Astrocyte of the cerebellum (primary cell): ENCODE results near the gene KIF26A.
"Not testable (repeated sequence)": the region's sequence is repeated elsewhere in the genome, so short reads cannot be mapped to it uniquely, and the experiment has no call there.

Experiments used
- DNase-seq: peaks from one replicate; pipeline ENCODE4 v3.0.0-alpha.2; 2011; ENCODE audit warnings: low read depth
- H3K4me3 ChIP-seq: 2 replicates; pipeline ENCODE4 v1.5.1; 2011; ENCODE audit warnings: mild to moderate bottlenecking, low read depth, low read length, moderate library complexity
- in situ Hi-C: cut with HindIII; loops from 2 replicates; pipeline ENCODE4 v1.10.0; 2017; ENCODE audit warnings: low sequenced_read_pairs
- TF ChIP-seq, protein P1 (sequence below): IDR thresholded peaks from 2 replicates; pipeline ENCODE4 v1.5.1; 2012; ENCODE audit warnings: low read length, low read depth, moderate library complexity, mild to moderate bottlenecking; ENCODE audit errors: missing control alignments

The KIF26A gene

DNA sequence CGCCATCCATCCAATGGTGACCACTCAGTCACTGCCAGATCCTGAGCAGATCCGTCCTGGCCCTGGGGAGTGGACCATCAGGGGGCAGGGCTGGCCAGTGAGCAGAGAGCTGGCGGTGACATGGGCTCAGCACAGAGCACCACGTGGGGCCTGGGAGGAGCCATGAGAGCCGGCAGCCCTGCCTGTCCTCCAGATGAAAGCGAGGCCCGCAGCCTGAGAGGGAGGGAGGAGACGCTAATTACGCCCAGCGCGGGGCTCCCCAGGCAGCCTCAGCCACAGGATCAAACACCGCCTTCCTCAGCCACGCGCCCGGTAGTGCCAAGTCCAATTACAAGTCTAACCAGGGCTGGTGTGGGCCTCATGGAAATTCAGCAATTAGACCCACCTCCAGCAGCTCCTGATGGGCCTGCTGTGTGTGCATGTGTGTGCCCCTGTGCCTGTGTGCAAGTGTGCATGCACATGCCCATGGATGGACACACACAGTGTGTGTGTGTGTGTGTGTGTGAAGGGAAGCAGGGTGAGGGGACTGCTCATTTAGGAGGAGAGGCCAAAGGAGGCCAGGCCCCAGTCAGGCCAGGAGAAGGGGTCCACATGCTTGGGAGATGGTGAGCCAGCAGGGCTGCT, 68.0 kb downstream of the KIF26A start:
- in situ Hi-C loops, result no loop called here
- TF ChIP-seq, protein P1, sequence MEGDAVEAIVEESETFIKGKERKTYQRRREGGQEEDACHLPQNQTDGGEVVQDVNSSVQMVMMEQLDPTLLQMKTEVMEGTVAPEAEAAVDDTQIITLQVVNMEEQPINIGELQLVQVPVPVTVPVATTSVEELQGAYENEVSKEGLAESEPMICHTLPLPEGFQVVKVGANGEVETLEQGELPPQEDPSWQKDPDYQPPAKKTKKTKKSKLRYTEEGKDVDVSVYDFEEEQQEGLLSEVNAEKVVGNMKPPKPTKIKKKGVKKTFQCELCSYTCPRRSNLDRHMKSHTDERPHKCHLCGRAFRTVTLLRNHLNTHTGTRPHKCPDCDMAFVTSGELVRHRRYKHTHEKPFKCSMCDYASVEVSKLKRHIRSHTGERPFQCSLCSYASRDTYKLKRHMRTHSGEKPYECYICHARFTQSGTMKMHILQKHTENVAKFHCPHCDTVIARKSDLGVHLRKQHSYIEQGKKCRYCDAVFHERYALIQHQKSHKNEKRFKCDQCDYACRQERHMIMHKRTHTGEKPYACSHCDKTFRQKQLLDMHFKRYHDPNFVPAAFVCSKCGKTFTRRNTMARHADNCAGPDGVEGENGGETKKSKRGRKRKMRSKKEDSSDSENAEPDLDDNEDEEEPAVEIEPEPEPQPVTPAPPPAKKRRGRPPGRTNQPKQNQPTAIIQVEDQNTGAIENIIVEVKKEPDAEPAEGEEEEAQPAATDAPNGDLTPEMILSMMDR, result no peak
- no peak overlapping the region for H3K4me3 ChIP-seq
- DNase-seq, result no peak

DNA sequence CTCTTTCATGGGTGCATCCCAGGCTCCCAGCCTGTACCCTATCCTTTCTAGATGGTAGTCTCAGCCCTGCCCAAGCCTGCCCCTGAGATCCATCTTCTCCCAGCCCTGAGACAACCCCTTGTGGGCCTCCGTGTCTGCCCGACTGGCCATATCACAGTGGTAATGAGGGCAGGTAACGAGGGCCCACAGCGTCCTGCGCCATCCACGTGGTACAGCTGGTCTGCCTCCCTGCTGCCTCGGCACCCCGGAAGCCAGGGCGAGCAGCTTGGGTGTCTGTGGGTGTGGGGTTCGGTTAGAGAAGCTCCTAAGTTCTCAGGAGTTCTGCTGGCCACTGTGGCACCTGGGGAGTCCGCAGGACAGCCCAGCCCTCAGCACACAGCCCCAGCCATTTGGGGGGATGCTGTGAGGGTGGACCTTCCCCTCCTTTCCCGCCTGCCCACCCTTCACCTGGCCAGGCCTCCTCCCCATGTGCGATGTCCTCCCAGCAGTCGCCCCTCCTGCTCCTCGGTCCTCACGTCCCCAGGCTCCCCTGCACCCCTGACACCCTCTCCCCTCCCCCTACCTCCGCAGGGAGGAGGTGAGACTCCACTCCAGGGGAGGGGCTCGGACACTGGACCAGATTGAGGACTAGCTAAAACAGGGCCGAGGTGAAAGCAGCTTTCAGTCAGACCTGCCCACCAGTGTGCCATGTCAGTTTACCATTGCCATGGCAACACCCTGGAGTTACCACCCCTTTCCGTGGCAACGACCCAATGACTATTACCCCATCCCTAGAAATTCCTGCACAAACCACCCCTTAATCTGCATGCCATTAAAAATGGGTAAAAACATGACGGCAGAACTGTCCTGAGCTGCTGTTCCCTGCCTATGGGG, 69.0 kb downstream of the KIF26A start:
- no peak overlapping the region for H3K4me3 ChIP-seq
- no peak for DNase-seq
- in situ Hi-C loops, result no loop called here
- TF ChIP-seq, protein P1, result no peak

DNA sequence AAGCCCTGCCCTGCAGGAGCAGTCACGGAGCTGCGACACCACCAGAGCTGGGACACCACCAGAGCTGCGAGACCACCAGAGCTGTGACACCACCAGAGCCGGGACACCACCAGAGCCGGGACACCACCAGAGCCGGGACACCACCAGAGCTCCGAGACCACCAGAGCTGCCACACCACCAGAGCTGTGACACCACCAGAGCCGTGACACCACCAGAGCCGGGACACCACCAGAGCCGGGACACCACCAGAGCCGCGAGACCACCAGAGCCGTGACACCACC, 69.6 kb downstream of the KIF26A start:
- H3K4me3 ChIP-seq, DNase-seq, in situ Hi-C loops: not testable (repeated sequence)

DNA sequence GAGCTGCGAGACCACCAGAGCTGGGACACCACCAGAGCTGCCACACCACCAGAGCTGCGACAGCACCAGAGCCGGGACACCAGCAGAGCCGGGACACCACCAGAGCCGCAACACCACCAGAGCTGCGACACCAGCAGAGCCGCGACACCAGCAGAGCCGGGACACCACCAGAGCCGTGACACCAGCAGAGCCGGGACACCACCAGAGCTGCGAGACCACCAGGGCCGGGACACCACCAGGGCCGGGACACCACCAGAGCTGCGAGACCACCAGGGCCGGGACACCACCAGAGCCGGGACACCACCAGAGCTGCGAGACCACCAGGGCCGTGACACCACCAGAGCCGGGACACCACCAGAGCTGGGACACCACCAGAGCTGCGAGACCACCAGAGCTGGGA, 69.9 kb downstream of the KIF26A start:
- in situ Hi-C loops, H3K4me3 ChIP-seq, DNase-seq: not testable (repeated sequence)

DNA sequence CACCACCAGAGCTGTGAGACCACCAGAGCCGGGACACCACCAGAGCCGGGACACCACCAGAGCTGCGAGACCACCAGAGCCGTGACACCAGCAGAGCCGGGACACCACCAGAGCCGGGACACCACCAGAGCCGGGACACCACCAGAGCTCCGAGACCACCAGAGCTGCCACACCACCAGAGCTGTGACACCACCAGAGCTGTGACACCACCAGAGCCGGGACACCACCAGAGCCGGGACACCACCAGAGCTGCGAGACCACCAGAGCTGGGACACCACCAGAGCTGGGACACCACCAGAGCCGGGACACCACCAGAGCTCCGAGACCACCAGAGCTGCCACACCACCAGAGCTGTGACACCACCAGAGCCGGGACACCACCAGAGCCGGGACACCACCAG, 70.7 kb downstream of the KIF26A start:
- H3K4me3 ChIP-seq, DNase-seq, in situ Hi-C loops: not testable (repeated sequence)

DNA sequence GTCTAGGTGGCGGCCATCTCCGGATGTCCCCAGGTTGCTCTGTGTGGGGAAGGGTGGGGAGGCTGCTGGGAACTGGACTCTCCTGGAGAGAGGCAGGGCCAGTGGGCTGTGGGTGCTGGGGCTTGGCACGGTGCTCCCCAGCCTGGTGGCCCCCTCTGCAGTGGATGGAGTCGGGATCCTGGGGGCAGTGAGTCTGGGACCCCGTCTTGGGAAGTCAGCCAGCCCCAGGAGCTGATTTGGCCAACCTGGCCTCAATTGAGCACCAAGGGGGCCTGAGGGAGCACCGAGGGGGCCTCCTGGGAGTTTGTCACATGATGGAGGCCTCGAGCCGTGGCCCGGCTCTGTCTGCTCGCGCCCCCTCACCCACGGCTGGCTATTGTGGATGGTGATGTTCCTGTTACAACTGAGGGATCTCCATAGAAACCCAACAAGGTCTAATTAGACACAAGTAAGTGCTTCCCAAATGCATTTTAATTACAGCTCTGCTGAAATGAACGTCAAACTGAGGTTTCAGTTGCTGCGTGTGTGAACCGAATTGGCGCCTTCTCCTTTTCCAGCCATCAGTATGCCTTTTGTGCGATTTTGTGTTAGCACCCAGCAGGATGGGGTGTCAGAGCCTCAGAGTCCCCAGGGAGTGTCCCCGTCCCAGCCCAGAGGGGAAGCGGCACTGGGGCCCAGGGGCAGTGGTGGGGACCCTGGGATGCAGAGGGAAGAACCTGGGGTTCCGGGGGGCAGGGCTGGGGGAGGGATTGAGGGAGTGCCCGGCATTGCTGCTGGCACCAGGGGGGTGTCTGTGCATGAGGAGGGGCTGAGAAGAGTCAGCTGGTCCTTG, 71.8 kb downstream of the KIF26A start:
- in situ Hi-C loops, result no loop called here
- no peak for DNase-seq
- TF ChIP-seq, protein P1, result no peak
- no peak overlapping the region for H3K4me3 ChIP-seq

DNA sequence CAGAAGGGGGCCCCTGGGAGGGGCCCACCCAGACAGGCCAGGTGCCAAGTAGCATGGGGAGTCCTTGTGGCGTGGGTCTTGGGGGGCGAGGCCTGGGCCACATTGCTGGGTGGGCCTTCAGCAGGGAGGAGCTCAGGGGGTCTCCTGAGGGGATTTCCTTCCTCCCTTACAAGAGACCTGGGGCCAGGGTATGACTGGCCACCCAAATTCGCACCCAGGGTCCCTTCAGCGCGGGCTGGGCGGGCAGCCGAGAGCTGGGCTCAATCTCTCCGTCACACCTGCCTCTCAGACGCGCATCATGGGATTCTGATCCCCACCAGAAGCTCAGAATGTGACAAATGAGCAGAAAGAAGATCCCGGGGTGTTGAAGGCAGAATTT, 72.4 kb downstream of the KIF26A start:
- H3K4me3 ChIP-seq, result no peak overlapping the region
- DNase-seq, result no peak
- TF ChIP-seq, protein P1, result no peak
- in situ Hi-C loops, result no loop called here

DNA sequence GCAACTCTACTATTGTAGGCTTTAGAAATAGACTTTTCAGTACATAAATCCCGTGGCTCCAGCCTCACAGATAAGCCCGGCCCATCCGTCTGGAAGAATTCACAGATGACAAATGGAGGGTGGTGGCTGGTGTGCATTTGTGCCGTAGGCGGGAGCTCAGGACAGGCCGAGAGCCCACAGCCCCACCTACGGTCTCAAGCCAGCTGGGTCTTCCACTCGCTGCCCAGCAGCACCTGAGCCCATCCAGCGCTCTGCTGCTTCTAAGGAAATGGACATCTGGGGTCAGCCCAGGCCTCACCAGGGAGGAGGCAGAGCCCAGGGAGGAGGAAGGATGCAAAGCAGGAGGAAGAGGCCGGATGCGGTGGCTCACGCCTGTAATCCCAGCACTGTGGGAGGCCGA, 72.8 kb downstream of the KIF26A start:
- TF ChIP-seq, protein P1, result no peak
- DNase-seq, result no peak
- H3K4me3 ChIP-seq, result no peak overlapping the region
- in situ Hi-C loops, result no loop called here
